ENCODE results near the gene ACAP3.
A peak's percentile ranks its signal among the peaks of the same experiment; 100 is the strongest.

ACAP3 gene

GRCh38 chr1:1285102-1285571, 22.6 kb downstream of the ACAP3 start:
- DNase-seq (ENCODE audit: low read depth) = no peak

GRCh38 chr1:1284221-1285101, 23.3 kb downstream of the ACAP3 start:
- DNase-seq (ENCODE audit: low read depth) = no peak

GRCh38 chr1:1283821-1284220, 23.9 kb downstream of the ACAP3 start:
- DNase-seq (ENCODE audit: low read depth) = no peak

- DNase-seq (ENCODE audit: low read depth) = no peak
These were observed 24.7 kb downstream of the ACAP3 start for GRCh38 chr1:1282998-1283397.

GRCh38 chr1:1281533-1282321, 26.0 kb downstream of the ACAP3 start:
- no peak for DNase-seq (ENCODE audit: low read depth)

GRCh38 chr1:1280782-1281481, 26.8 kb downstream of the ACAP3 start:
- no peak for DNase-seq (ENCODE audit: low read depth)

GRCh38 chr1:1279028-1279427, 28.7 kb downstream of the ACAP3 start:
- DNase-seq (ENCODE audit: low read depth) = no peak

- no peak for DNase-seq (ENCODE audit: low read depth)
These were observed 29.1 kb downstream of the ACAP3 start for GRCh38 chr1:1278620-1279019.

GRCh38 chr1:1275836-1276235, 31.9 kb downstream of the ACAP3 start:
- DNase-seq (ENCODE audit: low read depth) = no peak

GRCh38 chr1:1274931-1275431, 32.7 kb downstream of the ACAP3 start:
- DNase-seq (ENCODE audit: low read depth) = no peak

GRCh38 chr1:1274299-1274930, 33.3 kb downstream of the ACAP3 start:
- DNase-seq (ENCODE audit: low read depth) = no peak

- DNase-seq (ENCODE audit: low read depth) = peak; percentile 84
These were observed 34.0 kb downstream of the ACAP3 start, which contains the start of gene UBE2J2 for GRCh38 chr1:1273512-1274298. TSS of gene UBE2J2 (minus strand) at chr1:1273854. CDS start at chr1:1267992, 5,862 bp downstream.

- DNase-seq (ENCODE audit: low read depth) = no peak
These were observed 34.6 kb downstream of the ACAP3 start for GRCh38 chr1:1273209-1273511.

GRCh38 chr1:1272341-1273208, 35.2 kb downstream of the ACAP3 start:
- DNase-seq (ENCODE audit: low read depth) = no peak

GRCh38 chr1:1270813-1271212, 36.9 kb downstream of the ACAP3 start:
- no peak for DNase-seq (ENCODE audit: low read depth)

- no peak for DNase-seq (ENCODE audit: low read depth)
These were observed 39.4 kb downstream of the ACAP3 start for GRCh38 chr1:1268284-1268682.

- DNase-seq (ENCODE audit: low read depth) = no peak
These were observed 40.0 kb downstream of the ACAP3 start for GRCh38 chr1:1267488-1268283.

- DNase-seq (ENCODE audit: low read depth) = peak; percentile 78
These were observed 42.9 kb downstream of the ACAP3 start for GRCh38 chr1:1264868-1265272.

- no peak for DNase-seq (ENCODE audit: low read depth)
These were observed 43.7 kb downstream of the ACAP3 start for GRCh38 chr1:1264026-1264425.

Data from fibroblast of the conjunctiva (primary cell).